BLaER1 (cell line): ENCODE data around the gene NPAS3.
A peak's percentile ranks its signal among the peaks of the same experiment; 100 is the strongest.

Experiments used
- H3K27ac ChIP-seq: shearing (Covaris generic); formaldehyde crosslinking; 2 replicates; pipeline ENCODE4 v1.8.1; 2022
- H3K27me3 ChIP-seq: shearing (Covaris generic); formaldehyde crosslinking; 2 replicates; pipeline ENCODE4 v1.8.1; 2022
- H3K36me3 ChIP-seq: shearing (Covaris generic); formaldehyde crosslinking; 2 replicates; pipeline ENCODE4 v1.8.1; 2022
- H3K4me1 ChIP-seq: shearing (Covaris generic); formaldehyde crosslinking; 2 replicates; pipeline ENCODE4 v1.8.1; 2022
- H3K4me2 ChIP-seq: shearing (Covaris generic); formaldehyde crosslinking; 2 replicates; pipeline ENCODE4 v1.8.1; 2022
- H3K4me3 ChIP-seq: shearing (Covaris generic); formaldehyde crosslinking; 2 replicates; pipeline ENCODE4 v1.8.1; 2022
- H3K9ac ChIP-seq: shearing (Covaris generic); formaldehyde crosslinking; 2 replicates; pipeline ENCODE4 v1.8.1; 2022
- H3K9me3 ChIP-seq: shearing (Covaris generic); formaldehyde crosslinking; 2 replicates; pipeline ENCODE4 v1.8.1; 2022
- H4K20me1 ChIP-seq: shearing (Covaris generic); formaldehyde crosslinking; 2 replicates; pipeline ENCODE4 v1.8.1; 2022
- Cebpa-rat ChIP-seq: shearing (Covaris generic); IDR thresholded peaks from 2 replicates; pipeline ENCODE4 v1.8.1; 2022

NPAS3 gene

DNA sequence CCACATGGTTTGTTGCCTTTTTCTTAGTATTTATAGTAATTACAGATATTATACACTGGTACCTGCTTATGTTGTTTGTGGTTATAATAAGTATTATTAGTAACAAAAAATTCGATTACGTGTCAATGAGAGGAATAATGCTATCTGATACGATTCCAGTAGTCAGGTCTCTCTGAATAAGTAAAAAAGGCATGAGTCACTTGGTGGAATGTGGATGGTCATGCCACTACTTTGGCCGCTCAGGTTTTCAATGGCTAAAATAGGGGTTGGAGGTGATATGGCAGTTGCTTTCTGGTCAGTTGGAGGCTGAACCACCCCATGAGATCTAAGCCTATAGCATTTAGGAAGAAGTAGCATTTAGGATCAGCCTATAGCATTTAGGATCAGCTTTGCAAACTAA is 255.9 kb downstream of the NPAS3 start:
- Histone ChIP-seq H3K9me3 (peaks cover 13% of the 10 kb centered on the region), H4K20me1 (no peaks in the 10 kb centered on the region)

DNA sequence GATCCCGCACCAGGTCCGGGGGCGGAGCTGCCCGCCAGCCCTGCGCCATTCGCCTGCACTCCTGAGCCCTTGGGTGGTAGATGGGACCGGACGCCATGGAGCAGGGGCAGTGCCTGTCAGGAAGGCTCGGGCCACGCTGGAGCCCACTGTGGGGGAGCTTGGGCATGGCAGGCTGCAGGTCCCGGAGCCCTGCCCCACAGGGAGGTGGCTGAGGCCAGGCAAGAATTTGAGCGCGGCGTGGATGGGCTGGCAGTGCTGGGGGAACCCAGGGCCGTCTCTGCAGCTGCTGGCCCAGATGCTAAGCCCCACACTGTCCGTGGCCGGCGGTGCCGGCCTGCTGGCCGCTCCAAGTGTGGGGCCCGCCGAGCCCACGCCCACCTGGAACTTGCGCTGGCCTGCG is 260.0 kb downstream of the NPAS3 start:
- Histone ChIP-seq H3K9ac (no peak overlapping the region), H3K27ac (no peak overlapping the region), H3K27me3 (no peaks in the 10 kb centered on the region), H3K4me1 (no peaks in the 10 kb centered on the region), H3K4me3 (no peak overlapping the region), H3K9me3 (peaks cover 13% of the 10 kb centered on the region), H3K36me3 (no peaks in the 10 kb centered on the region), H4K20me1 (no peaks in the 10 kb centered on the region), H3K4me2 (no peak overlapping the region)
- TF ChIP-seq Cebpa-rat = no peak

More for the DNA sequence above, 255.9 kb downstream of the NPAS3 start:
- Histone ChIP-seq H3K4me3 (no peak overlapping the region), H3K9ac (no peak overlapping the region), H3K4me1 (no peaks in the 10 kb centered on the region), H3K4me2 (no peak overlapping the region), H3K27ac (no peak overlapping the region), H3K36me3 (no peaks in the 10 kb centered on the region), H3K27me3 (no peaks in the 10 kb centered on the region)
- no peak for TF ChIP-seq Cebpa-rat

DNA sequence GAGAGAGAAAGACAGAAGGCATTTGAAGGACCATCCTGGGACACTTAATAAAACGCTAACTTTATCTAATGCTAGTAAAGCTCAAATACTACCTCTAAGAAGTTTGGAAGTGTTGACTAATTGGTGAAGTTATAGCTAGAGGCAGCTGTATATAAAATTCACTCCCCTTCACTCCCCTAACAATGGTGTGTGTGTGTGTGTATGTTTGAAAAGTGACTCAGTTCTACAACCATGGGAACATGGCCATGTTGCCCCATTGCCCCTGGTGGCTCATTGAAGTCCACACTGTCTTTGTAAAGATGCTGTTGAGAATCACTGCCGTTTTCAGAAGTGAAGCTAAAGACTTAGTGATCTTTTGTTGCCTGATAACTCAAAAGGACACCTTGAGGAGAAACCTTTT is 262.4 kb downstream of the NPAS3 start:
- Histone ChIP-seq H4K20me1 (no peaks in the 10 kb centered on the region), H3K27ac (no peak overlapping the region), H3K27me3 (no peaks in the 10 kb centered on the region), H3K4me1 (no peaks in the 10 kb centered on the region), H3K4me3 (no peak overlapping the region), H3K9me3 (peaks cover 13% of the 10 kb centered on the region), H3K9ac (no peak overlapping the region), H3K36me3 (no peaks in the 10 kb centered on the region), H3K4me2 (no peak overlapping the region)
- no peak for TF ChIP-seq Cebpa-rat

DNA sequence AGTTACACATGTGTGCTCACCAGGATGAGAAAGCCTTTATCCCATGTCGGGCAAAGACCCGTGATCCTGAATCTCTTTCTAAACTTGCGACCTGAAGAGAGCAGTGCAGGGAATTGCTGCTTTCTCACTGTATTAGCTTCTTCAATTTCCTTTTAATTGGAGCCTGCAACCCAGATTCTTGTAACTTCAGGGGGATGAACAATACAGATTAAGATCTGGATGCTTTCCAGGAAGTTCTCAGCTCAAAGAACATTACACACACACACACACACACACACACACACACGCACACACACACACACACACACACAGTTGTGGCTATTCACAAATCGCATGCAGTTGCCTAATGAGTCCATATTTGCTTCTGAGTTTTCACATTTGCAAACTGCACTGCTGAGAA is 268.3 kb downstream of the NPAS3 start:
- no peak overlapping the region for H3K27ac ChIP-seq
- H3K36me3 ChIP-seq = no peaks in the 10 kb centered on the region
- no peak overlapping the region for H3K9ac ChIP-seq
- H3K27me3 ChIP-seq = no peaks in the 10 kb centered on the region
- H4K20me1 ChIP-seq = no peaks in the 10 kb centered on the region
- TF ChIP-seq Cebpa-rat = no peak
- no peaks in the 10 kb centered on the region for H3K9me3 ChIP-seq
- no peak overlapping the region for H3K4me3 ChIP-seq
- no peak overlapping the region for H3K4me2 ChIP-seq
- no peaks in the 10 kb centered on the region for H3K4me1 ChIP-seq

DNA sequence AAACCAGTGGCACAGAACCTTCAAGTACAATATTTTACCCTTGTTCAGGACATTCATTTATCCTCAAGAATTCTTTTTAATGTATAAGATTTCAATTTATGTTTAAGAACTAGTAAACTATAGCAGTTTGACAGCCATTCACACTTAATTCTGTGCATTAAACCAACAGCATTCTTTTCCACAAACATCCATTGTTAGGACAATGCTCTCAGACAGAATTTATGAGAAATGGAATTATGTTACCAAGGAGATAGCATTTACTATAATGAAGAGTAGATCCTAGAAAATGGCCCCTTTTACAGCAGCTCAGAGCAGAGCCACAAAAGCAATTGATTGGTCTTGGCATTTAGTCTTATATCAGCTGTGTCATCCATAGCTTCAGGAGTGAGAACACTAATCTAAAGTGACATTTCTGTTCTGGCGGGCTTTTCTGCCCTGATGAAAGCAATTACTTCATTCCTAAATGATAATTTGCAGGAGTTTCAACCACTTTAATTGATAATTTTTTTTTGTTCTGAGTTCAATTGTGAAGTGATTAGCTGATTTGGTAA is 268.9 kb downstream of the NPAS3 start:
- H3K9ac ChIP-seq = no peak overlapping the region
- no peaks in the 10 kb centered on the region for H3K4me1 ChIP-seq
- H3K27ac ChIP-seq = no peak overlapping the region
- H3K4me2 ChIP-seq = no peak overlapping the region
- H4K20me1 ChIP-seq = no peaks in the 10 kb centered on the region
- H3K4me3 ChIP-seq = no peak overlapping the region
- no peak for TF ChIP-seq Cebpa-rat
- H3K36me3 ChIP-seq = no peaks in the 10 kb centered on the region
- H3K27me3 ChIP-seq = no peaks in the 10 kb centered on the region
- H3K9me3 ChIP-seq = no peaks in the 10 kb centered on the region

DNA sequence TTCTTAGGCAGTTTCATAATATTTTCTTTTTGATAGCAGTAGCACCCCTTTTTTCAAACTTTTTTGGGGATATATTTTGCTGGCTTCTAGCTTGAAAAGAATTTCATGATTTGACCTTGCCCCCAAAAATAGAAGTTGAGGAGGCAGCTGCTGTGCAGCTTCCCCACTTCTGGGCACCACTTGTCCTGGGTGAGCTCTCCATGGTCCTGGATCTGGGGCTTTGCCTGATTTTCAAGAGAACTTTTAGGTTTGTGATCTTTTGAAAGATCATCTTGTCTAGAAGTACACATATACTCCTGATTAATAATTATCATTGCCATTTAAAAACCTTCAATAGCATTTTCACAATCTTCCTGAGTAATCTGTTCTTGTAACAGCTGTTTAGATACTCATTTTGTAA is 271.6 kb downstream of the NPAS3 start:
- Histone ChIP-seq H3K36me3 (no peaks in the 10 kb centered on the region), H3K4me2 (no peak overlapping the region), H4K20me1 (no peaks in the 10 kb centered on the region), H3K9me3 (no peaks in the 10 kb centered on the region), H3K9ac (no peak overlapping the region), H3K27me3 (no peaks in the 10 kb centered on the region), H3K4me1 (no peaks in the 10 kb centered on the region), H3K4me3 (no peak overlapping the region), H3K27ac (no peak overlapping the region)
- no peak for TF ChIP-seq Cebpa-rat

DNA sequence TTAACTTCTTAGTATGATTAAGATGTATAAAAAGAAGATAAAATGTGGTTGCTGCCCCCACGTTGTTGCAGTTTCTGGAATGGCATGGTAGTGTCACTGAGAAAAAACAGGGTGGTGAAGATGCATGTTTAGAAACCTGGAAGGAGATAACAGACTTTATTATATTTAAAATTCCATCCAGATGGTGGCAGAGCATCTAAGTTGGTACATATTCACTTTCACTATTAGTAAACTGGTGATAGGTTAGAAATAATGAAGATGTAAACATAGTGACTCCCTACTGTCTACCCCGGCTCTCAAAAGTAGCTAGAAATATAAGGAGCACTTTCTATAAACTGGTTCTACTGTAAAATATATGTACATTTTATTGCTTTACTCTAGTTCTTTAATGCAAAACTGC is 279.3 kb downstream of the NPAS3 start:
- Histone ChIP-seq H3K4me2 (no peak overlapping the region), H4K20me1 (no peaks in the 10 kb centered on the region), H3K4me1 (no peaks in the 10 kb centered on the region), H3K36me3 (no peaks in the 10 kb centered on the region), H3K27ac (no peak overlapping the region), H3K9ac (no peak overlapping the region), H3K4me3 (no peak overlapping the region), H3K27me3 (no peaks in the 10 kb centered on the region), H3K9me3 (peaks cover 6% of the 10 kb centered on the region; the same call in 1 of the 2 replicates)
- no peak for TF ChIP-seq Cebpa-rat

DNA sequence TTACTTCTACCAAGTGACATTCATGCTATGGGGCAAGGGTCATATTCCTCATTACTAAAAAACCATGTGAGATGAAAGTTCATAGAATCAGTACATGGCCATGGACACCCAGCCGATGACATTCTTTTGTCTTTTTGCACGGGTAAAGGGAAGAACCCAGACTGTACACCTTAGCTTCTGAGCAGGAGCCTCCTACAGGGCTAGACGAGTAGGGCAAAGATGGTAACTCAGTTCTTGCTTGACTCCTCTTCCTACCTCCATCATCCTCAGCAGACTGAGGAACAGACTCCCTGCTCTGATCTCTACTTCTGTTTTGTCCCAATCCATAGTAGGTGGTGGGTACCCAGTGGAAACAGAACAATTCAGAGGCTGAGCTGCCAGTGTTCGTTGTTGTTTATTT is 281.3 kb downstream of the NPAS3 start:
- no peaks in the 10 kb centered on the region for H4K20me1 ChIP-seq
- no peak overlapping the region for H3K4me3 ChIP-seq
- H3K9ac ChIP-seq = no peak overlapping the region
- H3K4me1 ChIP-seq = no peaks in the 10 kb centered on the region
- H3K27me3 ChIP-seq = no peaks in the 10 kb centered on the region
- no peak for TF ChIP-seq Cebpa-rat
- H3K9me3 ChIP-seq = peaks cover 6% of the 10 kb centered on the region; the same call in 1 of the 2 replicates
- no peak overlapping the region for H3K4me2 ChIP-seq
- H3K36me3 ChIP-seq = no peaks in the 10 kb centered on the region
- no peak overlapping the region for H3K27ac ChIP-seq

DNA sequence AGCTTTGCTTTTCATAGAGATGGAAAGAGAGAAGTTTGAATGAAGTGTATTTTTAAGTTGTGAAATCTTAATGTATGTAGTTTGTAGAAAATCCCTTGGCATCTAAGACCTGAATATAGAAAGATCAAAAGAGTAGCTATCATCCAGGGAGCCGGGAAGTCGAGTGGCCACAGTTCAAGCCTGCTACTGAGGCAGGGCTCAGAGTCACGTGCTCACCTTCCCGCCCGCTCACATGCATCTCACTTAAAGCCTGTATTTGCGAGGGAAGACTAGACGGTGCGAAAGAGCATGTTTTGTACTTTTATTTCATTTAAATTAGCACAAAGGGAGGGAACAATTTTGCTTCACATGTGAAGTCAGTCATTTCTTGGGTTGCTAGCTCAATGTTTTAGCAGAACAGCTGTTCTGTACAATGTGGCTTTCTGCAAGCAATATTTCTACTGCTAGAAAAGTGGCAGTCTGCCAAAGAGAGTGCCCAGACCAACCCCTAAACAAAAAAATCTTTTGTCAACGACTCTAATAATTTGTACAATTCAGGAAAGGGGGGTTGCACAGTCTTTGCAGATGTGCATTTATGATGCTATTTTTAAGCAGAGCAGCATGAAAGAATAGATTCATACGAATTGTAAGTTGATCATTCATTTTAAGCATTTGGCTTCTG is 290.7 kb downstream of the NPAS3 start:
- H3K9me3 ChIP-seq = no peaks in the 10 kb centered on the region
- no peak overlapping the region for H3K9ac ChIP-seq
- no peaks in the 10 kb centered on the region for H3K27me3 ChIP-seq
- no peak for TF ChIP-seq Cebpa-rat
- H3K36me3 ChIP-seq = no peaks in the 10 kb centered on the region
- H4K20me1 ChIP-seq = no peaks in the 10 kb centered on the region
- no peak overlapping the region for H3K27ac ChIP-seq
- H3K4me3 ChIP-seq = no peak overlapping the region
- H3K4me2 ChIP-seq = 0 out of 2 replicates have a peak overlapping the region, but pooled peaks have one; percentile 4
- peaks cover 9% of the 10 kb centered on the region for H3K4me1 ChIP-seq

DNA sequence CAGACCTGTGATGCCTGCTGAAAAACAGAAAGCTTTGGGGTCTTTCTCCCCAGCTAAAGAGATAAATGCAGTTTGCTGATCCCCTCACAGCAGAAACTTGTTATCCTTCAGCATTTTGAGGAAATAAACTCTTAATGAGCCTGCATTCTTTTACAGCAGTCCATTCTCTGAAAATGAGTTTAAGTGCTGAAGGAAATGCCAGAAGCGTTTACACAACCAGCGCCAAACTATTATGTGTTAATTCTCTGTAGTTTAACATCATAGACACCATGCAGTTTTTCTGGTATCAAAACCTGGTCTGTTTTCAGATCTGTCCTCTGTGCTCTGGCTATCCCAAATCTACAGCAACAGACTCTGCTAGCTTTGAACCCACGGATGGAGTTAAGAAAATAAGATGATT is 291.3 kb downstream of the NPAS3 start:
- Histone ChIP-seq H3K4me3 (no peak overlapping the region), H3K27ac (no peak overlapping the region), H3K9me3 (no peaks in the 10 kb centered on the region), H3K27me3 (no peaks in the 10 kb centered on the region), H3K9ac (no peak overlapping the region), H3K4me1 (peaks cover 9% of the 10 kb centered on the region), H4K20me1 (no peaks in the 10 kb centered on the region), H3K36me3 (no peaks in the 10 kb centered on the region), H3K4me2 (0 out of 2 replicates have a peak overlapping the region, but pooled peaks have one; percentile 4)
- TF ChIP-seq Cebpa-rat = no peak
